ENCODE data around the gene CCS.
"Not testable (repeated sequence)": the region's sequence is repeated elsewhere in the genome, so short reads cannot be mapped to it uniquely, and the experiment has no call there.

CCS gene

DNA sequence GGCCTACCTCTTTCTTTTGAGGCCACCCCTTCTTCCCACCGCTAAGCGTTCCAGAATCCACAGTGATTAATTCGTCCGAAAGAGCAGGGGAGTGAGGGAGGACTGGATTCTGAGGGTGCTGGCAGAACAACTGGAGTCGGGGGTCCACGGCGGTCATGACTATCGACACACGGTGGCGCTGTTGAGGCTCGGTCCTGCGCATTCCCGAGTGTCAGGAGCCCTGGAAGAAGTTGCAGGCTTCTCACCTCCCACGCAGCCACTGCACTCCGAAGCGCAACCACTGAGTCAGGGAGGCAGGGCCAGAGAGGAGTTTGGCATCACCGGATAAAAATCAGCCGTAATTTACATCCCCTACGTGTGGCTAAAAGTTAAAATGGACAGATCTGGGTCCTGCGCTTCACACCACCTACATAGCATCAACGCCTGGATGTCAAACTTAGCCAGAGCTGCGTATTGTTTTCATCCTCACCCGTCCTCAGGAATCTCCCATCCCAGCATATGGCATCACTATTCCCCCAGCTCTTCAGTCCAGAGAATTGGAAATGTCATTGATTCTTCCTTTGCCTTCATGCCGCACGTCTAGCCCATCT lies 13.9 kb upstream of the CCS start:
- Histone ChIP-seq H4K20me1 (ENCODE audit: low read depth, low read length) (no peaks in the 10 kb centered on the region), H3K9me2 (replicated peaks; ENCODE audit: insufficient read depth, low read length) (no peaks in the 10 kb centered on the region), H3K79me2 (ENCODE audit: insufficient read depth, low read length) (no peaks in the 10 kb centered on the region), H3K9ac (ENCODE audit: low read length) (no peak overlapping the region), H3K4me2 (ENCODE audit: low read depth, low read length, poor library complexity, severe bottlenecking) (no peak overlapping the region), H3K36me3 (ENCODE audit: low read length) (no peaks in the 10 kb centered on the region), H3K27ac (ENCODE audit: low read depth, low read length) (no peak overlapping the region), H3K4me3 (ENCODE audit: insufficient read depth, low read length, poor library complexity, severe bottlenecking) (no peak overlapping the region), H3F3A (ENCODE audit: insufficient read depth) (no peaks in the 10 kb centered on the region), H3K9me3 (ENCODE audit: insufficient read depth, low read length) (peaks cover 5% of the 10 kb centered on the region; the same call in 1 of the 2 replicates), H3K27me3 (ENCODE audit: low read length) (no peaks in the 10 kb centered on the region), H2AFZ (ENCODE audit: low read depth, low read length, severe bottlenecking) (no peak overlapping the region)
- no peak for TF ChIP-seq EZH2phosphoT487 (conservative IDR thresholded peaks at IDR 0.05; ENCODE audit: low read length)
- TF ChIP-seq, protein P1, sequence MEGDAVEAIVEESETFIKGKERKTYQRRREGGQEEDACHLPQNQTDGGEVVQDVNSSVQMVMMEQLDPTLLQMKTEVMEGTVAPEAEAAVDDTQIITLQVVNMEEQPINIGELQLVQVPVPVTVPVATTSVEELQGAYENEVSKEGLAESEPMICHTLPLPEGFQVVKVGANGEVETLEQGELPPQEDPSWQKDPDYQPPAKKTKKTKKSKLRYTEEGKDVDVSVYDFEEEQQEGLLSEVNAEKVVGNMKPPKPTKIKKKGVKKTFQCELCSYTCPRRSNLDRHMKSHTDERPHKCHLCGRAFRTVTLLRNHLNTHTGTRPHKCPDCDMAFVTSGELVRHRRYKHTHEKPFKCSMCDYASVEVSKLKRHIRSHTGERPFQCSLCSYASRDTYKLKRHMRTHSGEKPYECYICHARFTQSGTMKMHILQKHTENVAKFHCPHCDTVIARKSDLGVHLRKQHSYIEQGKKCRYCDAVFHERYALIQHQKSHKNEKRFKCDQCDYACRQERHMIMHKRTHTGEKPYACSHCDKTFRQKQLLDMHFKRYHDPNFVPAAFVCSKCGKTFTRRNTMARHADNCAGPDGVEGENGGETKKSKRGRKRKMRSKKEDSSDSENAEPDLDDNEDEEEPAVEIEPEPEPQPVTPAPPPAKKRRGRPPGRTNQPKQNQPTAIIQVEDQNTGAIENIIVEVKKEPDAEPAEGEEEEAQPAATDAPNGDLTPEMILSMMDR (IDR thresholded peaks at IDR 0.05; ENCODE audit: insufficient read depth, low read length, poor library complexity, severe bottlenecking): peak; percentile 63

DNA sequence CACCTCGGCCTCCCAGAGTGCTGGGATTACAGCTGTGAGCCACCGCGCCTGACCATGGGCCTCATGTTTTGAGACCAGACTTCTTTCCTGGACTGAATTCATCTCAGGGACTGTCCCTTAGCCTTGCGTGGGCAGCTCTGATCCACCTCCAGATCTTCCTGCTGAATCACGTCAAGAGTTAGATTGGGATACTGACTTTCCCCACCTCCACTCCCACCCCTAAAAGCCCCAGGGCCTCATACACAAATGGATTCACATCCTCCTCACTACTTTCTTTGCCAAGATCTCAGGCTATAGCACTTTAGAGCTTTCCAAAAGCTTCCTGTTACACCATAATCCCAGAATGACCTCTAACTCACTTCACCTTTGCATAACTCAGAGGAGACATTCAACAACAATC lies 12.2 kb upstream of the CCS start:
- H3K9me2 ChIP-seq (replicated peaks; ENCODE audit: insufficient read depth, low read length): no peaks in the 10 kb centered on the region
- no peaks in the 10 kb centered on the region for H3F3A ChIP-seq (ENCODE audit: insufficient read depth)
- H3K27me3 ChIP-seq (ENCODE audit: low read length): no peaks in the 10 kb centered on the region
- H3K9ac ChIP-seq (ENCODE audit: low read length): no peak overlapping the region
- H3K9me3 ChIP-seq (ENCODE audit: insufficient read depth, low read length): peaks cover 5% of the 10 kb centered on the region; the same call in 1 of the 2 replicates
- H3K27ac ChIP-seq (ENCODE audit: low read depth, low read length): no peak overlapping the region
- TF ChIP-seq, protein P1 (IDR thresholded peaks at IDR 0.05; ENCODE audit: insufficient read depth, low read length, poor library complexity, severe bottlenecking): no peak
- no peak for TF ChIP-seq EZH2phosphoT487 (conservative IDR thresholded peaks at IDR 0.05; ENCODE audit: low read length)
- H3K36me3 ChIP-seq (ENCODE audit: low read length): no peaks in the 10 kb centered on the region
- H3K79me2 ChIP-seq (ENCODE audit: insufficient read depth, low read length): no peaks in the 10 kb centered on the region
- H3K4me3 ChIP-seq (ENCODE audit: insufficient read depth, low read length, poor library complexity, severe bottlenecking): no peak overlapping the region
- H3K4me2 ChIP-seq (ENCODE audit: low read depth, low read length, poor library complexity, severe bottlenecking): no peak overlapping the region
- H4K20me1 ChIP-seq (ENCODE audit: low read depth, low read length): no peaks in the 10 kb centered on the region
- no peak overlapping the region for H2AFZ ChIP-seq (ENCODE audit: low read depth, low read length, severe bottlenecking)

DNA sequence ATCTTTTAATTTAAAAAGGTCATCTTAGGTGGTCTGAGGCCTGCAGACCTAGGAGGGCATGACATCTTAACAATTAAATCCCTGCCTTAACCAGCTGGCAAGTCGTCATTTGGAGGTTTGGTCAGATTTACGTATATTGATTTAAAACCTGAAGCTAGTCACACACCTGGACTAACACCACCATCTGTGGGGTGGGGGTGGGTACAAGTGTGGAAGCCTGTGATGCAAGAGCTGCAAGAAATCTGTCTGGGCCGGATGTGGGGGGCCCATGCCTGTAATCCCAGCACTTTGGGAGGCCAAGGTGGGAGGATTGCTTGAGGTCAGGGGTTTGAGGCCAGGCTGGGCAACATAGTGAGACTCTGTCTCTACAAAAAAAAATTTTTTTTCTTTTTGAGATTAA lies 11.7 kb upstream of the CCS start:
- H3K36me3 ChIP-seq (ENCODE audit: low read length): no peaks in the 10 kb centered on the region
- TF ChIP-seq EZH2phosphoT487 (conservative IDR thresholded peaks at IDR 0.05; ENCODE audit: low read length): no peak
- TF ChIP-seq, protein P1 (IDR thresholded peaks at IDR 0.05; ENCODE audit: insufficient read depth, low read length, poor library complexity, severe bottlenecking): no peak

DNA sequence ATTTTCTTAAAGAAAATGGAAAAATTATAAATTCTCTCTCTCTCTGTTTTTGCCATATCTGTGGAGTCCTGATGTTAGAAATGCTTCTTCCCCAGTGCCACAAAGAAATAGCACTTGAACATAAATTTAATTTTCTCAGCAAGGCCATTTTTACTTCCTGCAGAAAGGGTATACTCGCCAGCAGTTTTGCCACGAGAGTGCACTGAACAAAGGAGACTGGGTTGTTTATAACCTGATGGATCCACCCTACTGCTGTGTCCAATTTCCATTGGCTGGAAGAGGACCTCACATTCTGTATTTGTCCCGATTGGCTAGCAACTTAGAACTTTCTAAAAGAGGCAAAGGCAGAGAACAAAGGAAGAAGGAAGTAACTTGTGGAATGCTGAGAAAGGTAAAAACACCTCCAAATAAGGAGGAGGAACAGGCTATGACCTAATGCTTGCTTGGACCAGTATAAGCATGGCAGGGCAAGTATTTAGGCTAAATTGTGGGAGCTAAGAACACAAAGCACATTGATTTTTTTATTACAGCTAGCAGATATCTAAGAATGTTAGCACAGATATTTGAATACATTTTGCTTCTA lies 10.3 kb upstream of the CCS start:
- not testable (repeated sequence) for H3F3A ChIP-seq (ENCODE audit: insufficient read depth); H4K20me1 ChIP-seq (ENCODE audit: low read depth, low read length); H3K27me3 ChIP-seq (ENCODE audit: low read length); H3K79me2 ChIP-seq (ENCODE audit: insufficient read depth, low read length); H2AFZ ChIP-seq (ENCODE audit: low read depth, low read length, severe bottlenecking); H3K4me3 ChIP-seq (ENCODE audit: insufficient read depth, low read length, poor library complexity, severe bottlenecking); H3K27ac ChIP-seq (ENCODE audit: low read depth, low read length); H3K9me2 ChIP-seq (replicated peaks; ENCODE audit: insufficient read depth, low read length); H3K9ac ChIP-seq (ENCODE audit: low read length); H3K36me3 ChIP-seq (ENCODE audit: low read length); H3K9me3 ChIP-seq (ENCODE audit: insufficient read depth, low read length); H3K4me2 ChIP-seq (ENCODE audit: low read depth, low read length, poor library complexity, severe bottlenecking)

More for the DNA sequence above, 11.7 kb upstream of the CCS start:
- H4K20me1 ChIP-seq (ENCODE audit: low read depth, low read length): no peaks in the 10 kb centered on the region
- H3K79me2 ChIP-seq (ENCODE audit: insufficient read depth, low read length): no peaks in the 10 kb centered on the region
- no peaks in the 10 kb centered on the region for H3K9me2 ChIP-seq (replicated peaks; ENCODE audit: insufficient read depth, low read length)
- H3K27ac ChIP-seq (ENCODE audit: low read depth, low read length): no peak overlapping the region
- no peak overlapping the region for H3K4me3 ChIP-seq (ENCODE audit: insufficient read depth, low read length, poor library complexity, severe bottlenecking)
- no peaks in the 10 kb centered on the region for H3F3A ChIP-seq (ENCODE audit: insufficient read depth)
- H3K27me3 ChIP-seq (ENCODE audit: low read length): no peaks in the 10 kb centered on the region
- H2AFZ ChIP-seq (ENCODE audit: low read depth, low read length, severe bottlenecking): no peak overlapping the region
- H3K9me3 ChIP-seq (ENCODE audit: insufficient read depth, low read length): peaks cover 5% of the 10 kb centered on the region; the same call in 1 of the 2 replicates
- no peak overlapping the region for H3K9ac ChIP-seq (ENCODE audit: low read length)
- no peak overlapping the region for H3K4me2 ChIP-seq (ENCODE audit: low read depth, low read length, poor library complexity, severe bottlenecking)

DNA sequence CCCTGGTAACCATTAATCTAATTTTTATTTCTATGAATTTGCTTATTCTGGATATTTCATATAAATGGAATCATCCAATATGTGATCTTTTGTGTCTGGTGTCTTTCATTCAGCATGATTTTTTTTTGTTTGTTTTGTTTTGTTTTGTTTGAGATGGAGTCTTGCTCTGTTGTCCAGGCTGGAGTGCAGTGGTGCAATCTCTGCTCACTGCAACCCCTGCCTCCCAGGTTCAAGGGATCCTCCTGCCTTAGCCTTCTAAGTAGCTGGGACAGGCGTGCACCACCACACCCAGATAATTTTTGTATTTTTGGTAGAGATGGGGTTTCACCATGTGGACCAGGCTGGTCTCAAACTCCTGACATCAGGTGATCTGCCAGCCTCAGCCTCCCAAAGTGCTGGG lies 7.5 kb upstream of the CCS start:
- not testable (repeated sequence) for H3K79me2 ChIP-seq (ENCODE audit: insufficient read depth, low read length); H3K9ac ChIP-seq (ENCODE audit: low read length); H3F3A ChIP-seq (ENCODE audit: insufficient read depth); H3K4me3 ChIP-seq (ENCODE audit: insufficient read depth, low read length, poor library complexity, severe bottlenecking); H2AFZ ChIP-seq (ENCODE audit: low read depth, low read length, severe bottlenecking); H3K27ac ChIP-seq (ENCODE audit: low read depth, low read length); H3K9me2 ChIP-seq (replicated peaks; ENCODE audit: insufficient read depth, low read length); H3K4me2 ChIP-seq (ENCODE audit: low read depth, low read length, poor library complexity, severe bottlenecking); H3K36me3 ChIP-seq (ENCODE audit: low read length); H3K9me3 ChIP-seq (ENCODE audit: insufficient read depth, low read length); H4K20me1 ChIP-seq (ENCODE audit: low read depth, low read length); H3K27me3 ChIP-seq (ENCODE audit: low read length)
